Activated CD4-positive, alpha-beta T cell treated with anti-CD3 and anti-CD28 coated beads, Interleukin-2, amount 10 ng/mL, durations not matched to agents 7 days and 5 days (primary cell): ENCODE measurements around the gene NLGN1. TPM values are rescaled to one million over a fixed set of nuclear protein-coding genes. Genes with fewer than 3 reads are reported as not detected.

ENCODE experiments used
- CTCF ChIA-PET: fragments of 350-600 bp; sonication (Branson Sonifier 250); formaldehyde crosslinking; loops from one replicate; lab custom pipeline; 2021; ENCODE audit warnings: antibody characterized with exemption; lab: Charles Lee
- POLR2A ChIA-PET: fragments of 350-600 bp; sonication (Branson Sonifier 250); formaldehyde crosslinking; loops from one replicate; lab custom pipeline; 2021; ENCODE audit warnings: antibody characterized with exemption; lab: Charles Lee
- DNase-seq: peaks from one replicate; pipeline ENCODE4 v3.0.0-alpha.2; 2020
- H3K27ac Mint-ChIP-seq: one replicate; pipeline ENCODE4 v1.8.0; 2021; ENCODE audit warnings: mild to moderate bottlenecking, moderate library complexity, mixed read lengths
- H3K27me3 Mint-ChIP-seq: one replicate; pipeline ENCODE4 v1.8.0; 2021; ENCODE audit warnings: mixed read lengths
- H3K36me3 Mint-ChIP-seq: one replicate; pipeline ENCODE4 v1.8.0; 2021; ENCODE audit warnings: low read depth, mixed read lengths
- H3K4me1 Mint-ChIP-seq: one replicate; pipeline ENCODE4 v1.8.0; 2021; ENCODE audit warnings: mixed read lengths
- H3K4me3 Mint-ChIP-seq: one replicate; pipeline ENCODE4 v1.8.0; 2021; ENCODE audit warnings: mild to moderate bottlenecking, moderate library complexity, mixed read lengths
- H3K9me3 Mint-ChIP-seq: one replicate; pipeline ENCODE4 v1.8.0; 2021; ENCODE audit warnings: mixed read lengths
- total RNA-seq, 2 experiments: library from RNA; stranded (reverse); gene quantifications; one replicate each; pipeline ENCODE4 v1.2.3, GENCODE V29; 2021

The NLGN1 gene
- total RNA-seq, 2 experiments from 2014 or later: not detected

DNA sequence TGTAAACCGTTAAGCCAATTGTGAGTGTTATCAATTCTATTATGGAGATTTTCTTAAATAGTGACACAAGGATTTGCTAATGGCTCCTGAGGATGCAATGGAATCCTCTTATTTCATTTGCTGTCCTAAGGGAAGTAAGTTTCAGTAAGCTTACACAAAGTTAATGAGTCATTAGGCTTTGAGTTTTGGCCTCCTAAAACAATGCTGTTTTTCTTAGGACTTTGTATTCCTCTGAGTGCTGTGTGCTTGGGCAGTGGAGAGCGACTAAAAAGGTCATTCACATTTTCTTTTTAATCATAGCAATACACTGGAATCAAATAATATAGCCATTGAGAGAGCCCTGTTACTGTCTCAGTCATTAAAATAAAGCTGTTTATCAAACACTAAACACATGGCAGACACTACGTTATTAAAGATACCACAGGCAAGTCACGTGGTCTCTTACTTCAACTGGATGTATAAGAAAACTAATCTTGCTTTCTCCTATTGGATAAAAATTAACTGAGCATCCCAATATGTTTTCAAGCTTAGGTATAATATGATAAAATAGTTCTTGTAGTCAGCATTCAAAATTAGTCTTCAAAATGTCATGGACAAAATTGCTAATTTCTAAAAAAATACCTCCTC lies 290.8 kb downstream of the NLGN1 start:
- no peak overlapping the region for H3K27ac Mint-ChIP-seq
- POLR2A ChIA-PET: no interaction called here
- CTCF ChIA-PET: no interaction called here

DNA sequence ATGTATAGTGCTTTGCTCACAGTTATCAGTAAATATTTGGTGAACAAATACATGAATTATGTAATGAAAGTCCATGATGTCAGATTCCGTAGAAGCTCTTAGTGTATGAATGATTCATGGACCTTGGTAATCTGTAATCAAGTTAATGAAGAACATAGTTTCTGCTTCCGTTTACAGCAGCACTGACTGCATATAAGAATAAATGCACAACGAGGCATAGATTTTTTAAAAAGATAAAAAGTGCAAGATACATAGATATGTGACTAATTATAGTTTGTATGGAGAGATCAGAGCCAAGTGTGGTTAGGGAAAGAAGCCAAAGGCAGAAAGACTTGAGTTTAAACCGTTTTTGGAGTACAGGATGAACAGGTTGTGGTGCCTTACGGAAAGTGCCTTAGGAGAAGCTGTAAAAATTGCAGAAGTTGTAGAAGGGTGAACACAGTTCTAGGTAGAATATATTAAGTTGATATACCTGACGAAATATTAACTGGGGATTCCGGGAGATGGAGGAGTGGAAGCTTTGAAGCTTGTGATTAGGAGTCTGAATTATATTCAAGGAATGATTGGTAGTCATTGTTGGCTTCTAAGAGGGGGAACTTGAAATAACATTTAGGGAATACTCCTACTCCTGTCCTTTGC lies 293.1 kb downstream of the NLGN1 start:
- Mint-ChIP-seq H3K4me3 (no peak overlapping the region), H3K4me1 (no peaks in the 10 kb centered on the region), H3K9me3 (no peaks in the 10 kb centered on the region), H3K27ac (no peak overlapping the region), H3K36me3 (no peaks in the 10 kb centered on the region), H3K27me3 (no peaks in the 10 kb centered on the region)
- CTCF ChIA-PET: no interaction called here
- POLR2A ChIA-PET: no interaction called here
- no peak for DNase-seq

More for the DNA sequence above, 290.8 kb downstream of the NLGN1 start:
- Mint-ChIP-seq H3K4me3 (no peak overlapping the region), H3K36me3 (no peaks in the 10 kb centered on the region), H3K4me1 (no peaks in the 10 kb centered on the region), H3K9me3 (no peaks in the 10 kb centered on the region), H3K27me3 (no peaks in the 10 kb centered on the region)
- DNase-seq: no peak

DNA sequence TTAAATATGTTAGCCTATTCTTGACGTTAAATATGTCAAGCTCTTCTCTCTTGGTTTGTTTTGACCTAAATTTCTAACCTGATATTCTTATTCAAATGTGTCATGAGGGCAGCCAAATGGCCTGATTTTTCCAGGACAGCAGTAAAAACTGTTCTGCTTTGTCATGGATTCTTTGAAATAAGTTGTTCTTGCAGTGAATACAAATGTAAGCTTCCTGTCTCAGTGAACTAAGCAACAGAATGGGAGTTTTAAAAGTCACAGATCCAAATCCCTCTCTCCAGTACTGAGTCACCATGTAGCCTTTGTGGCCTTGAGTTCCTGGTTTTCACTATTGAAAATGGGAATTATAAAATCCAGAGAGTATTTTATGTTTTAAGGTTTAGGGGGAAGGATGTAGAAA lies 301.8 kb downstream of the NLGN1 start:
- ChIA-PET CTCF (no interaction called here), POLR2A (no interaction called here)
- H3K4me3 Mint-ChIP-seq: no peak overlapping the region
- no peaks in the 10 kb centered on the region for H3K27me3 Mint-ChIP-seq
- H3K4me1 Mint-ChIP-seq: no peaks in the 10 kb centered on the region
- H3K9me3 Mint-ChIP-seq: peaks cover 2% of the 10 kb centered on the region
- no peaks in the 10 kb centered on the region for H3K36me3 Mint-ChIP-seq
- no peak for DNase-seq
- no peak overlapping the region for H3K27ac Mint-ChIP-seq

DNA sequence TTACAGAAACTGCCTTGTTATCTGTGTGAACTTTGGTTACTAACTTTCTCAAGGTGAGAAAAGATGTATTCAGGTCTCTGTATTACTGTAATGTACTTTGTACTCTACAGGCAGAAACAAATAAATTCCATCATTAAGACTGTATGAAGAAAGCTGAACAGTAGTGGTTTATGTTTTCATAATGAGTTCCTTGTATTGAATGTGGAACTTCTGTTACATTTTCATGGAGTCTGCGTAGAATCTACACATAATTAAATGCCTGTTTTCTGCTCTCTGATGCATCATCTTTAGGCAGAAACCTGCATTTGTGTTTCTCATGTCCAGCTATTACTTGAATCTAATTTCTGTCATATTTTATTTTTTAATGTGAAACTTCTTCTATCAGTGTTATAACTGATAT lies 302.8 kb downstream of the NLGN1 start:
- H3K9me3 Mint-ChIP-seq: peaks cover 2% of the 10 kb centered on the region
- DNase-seq: no peak
- no peaks in the 10 kb centered on the region for H3K36me3 Mint-ChIP-seq
- CTCF ChIA-PET: no interaction called here
- POLR2A ChIA-PET: no interaction called here
- no peak overlapping the region for H3K4me3 Mint-ChIP-seq
- no peaks in the 10 kb centered on the region for H3K4me1 Mint-ChIP-seq
- no peak overlapping the region for H3K27ac Mint-ChIP-seq
- no peaks in the 10 kb centered on the region for H3K27me3 Mint-ChIP-seq

DNA sequence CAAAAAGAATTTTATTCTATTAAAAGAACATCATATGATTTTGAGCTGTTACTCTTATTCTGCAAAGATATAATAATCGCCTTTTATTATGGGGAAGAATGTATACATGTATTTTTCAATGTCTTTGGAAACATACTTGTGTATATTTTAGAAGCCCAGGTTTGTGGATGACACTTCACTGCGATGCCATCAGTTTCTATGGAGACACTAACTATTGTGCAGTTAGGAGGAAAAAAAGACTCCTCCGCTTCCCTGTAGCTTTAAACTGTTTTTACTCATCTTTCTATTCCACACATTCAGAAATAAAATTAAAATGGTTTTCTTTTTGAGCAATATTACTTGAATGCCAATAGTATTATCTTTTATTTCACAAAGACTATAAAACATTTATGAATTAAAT lies 305.0 kb downstream of the NLGN1 start:
- CTCF ChIA-PET: no interaction called here
- no peak for DNase-seq
- Mint-ChIP-seq H3K27ac (no peak overlapping the region), H3K27me3 (no peaks in the 10 kb centered on the region), H3K36me3 (no peaks in the 10 kb centered on the region), H3K9me3 (peaks cover 2% of the 10 kb centered on the region), H3K4me1 (no peaks in the 10 kb centered on the region), H3K4me3 (no peak overlapping the region)
- POLR2A ChIA-PET: no interaction called here

DNA sequence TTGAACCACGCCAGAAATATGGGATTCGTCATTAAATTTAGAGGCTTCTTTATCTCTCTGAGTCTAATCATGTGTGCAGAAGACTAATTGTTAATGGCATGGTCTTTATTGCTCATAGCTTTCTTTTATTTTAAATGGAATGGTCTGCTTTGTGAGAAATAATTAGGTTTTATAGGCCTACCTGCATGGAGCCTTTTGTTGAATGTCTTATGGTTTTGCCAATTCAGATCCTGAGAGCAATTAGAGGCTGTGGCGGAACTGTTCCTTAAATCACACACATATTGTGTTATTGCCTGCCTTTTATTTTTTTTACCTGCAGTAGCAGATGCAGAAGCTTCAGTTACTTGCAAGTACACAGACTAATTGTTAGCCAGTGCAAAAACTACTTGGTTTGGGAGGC lies 306.2 kb downstream of the NLGN1 start:
- H3K36me3 Mint-ChIP-seq: no peaks in the 10 kb centered on the region
- peaks cover 2% of the 10 kb centered on the region for H3K9me3 Mint-ChIP-seq
- H3K27ac Mint-ChIP-seq: no peak overlapping the region
- H3K27me3 Mint-ChIP-seq: no peaks in the 10 kb centered on the region
- no peak overlapping the region for H3K4me3 Mint-ChIP-seq
- DNase-seq: no peak
- POLR2A ChIA-PET: no interaction called here
- no peaks in the 10 kb centered on the region for H3K4me1 Mint-ChIP-seq
- CTCF ChIA-PET: no interaction called here

DNA sequence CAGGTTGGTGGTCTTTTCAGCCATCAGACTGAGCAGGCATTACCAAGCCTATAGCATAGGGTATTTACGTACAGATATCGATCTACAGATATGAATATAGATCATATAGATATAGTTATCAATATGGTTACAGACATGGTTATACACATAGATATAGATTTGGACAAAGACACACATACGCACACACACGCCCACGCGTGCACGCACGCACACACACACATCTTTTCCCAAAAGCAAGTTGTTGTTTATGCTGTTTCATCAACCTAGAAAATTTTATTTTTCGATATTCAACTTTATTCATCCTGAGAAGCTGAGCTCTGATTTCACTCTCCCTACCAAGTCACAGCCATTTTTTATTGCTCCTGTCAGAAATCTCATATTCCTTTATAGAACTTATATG lies 309.1 kb downstream of the NLGN1 start:
- Mint-ChIP-seq H3K9me3 (no peaks in the 10 kb centered on the region), H3K4me1 (no peaks in the 10 kb centered on the region), H3K4me3 (no peak overlapping the region), H3K36me3 (no peaks in the 10 kb centered on the region), H3K27ac (no peak overlapping the region), H3K27me3 (no peaks in the 10 kb centered on the region)
- POLR2A ChIA-PET: no interaction called here
- no peak for DNase-seq
- CTCF ChIA-PET: no interaction called here

DNA sequence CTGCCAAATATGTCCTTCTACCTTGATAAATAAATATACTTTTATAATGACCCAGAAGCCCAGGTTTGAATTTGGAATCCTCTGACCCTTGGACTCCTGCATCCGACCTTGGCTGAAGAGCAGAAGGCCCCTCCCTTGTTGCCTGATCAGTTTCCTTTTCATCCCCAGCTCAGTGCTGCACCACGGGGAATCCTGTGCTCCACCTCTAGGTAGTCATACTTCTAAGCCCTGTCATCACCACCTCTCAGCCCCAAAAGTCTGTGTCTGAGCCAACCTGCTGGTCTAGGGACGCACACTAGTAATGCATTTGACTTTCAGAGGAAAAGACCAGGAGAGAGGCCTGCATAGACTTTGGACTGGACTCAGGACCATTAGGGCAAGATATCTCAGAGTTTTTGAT lies 310.6 kb downstream of the NLGN1 start:
- Mint-ChIP-seq H3K4me3 (no peak overlapping the region), H3K27me3 (no peaks in the 10 kb centered on the region), H3K27ac (no peak overlapping the region), H3K36me3 (no peaks in the 10 kb centered on the region), H3K9me3 (no peaks in the 10 kb centered on the region), H3K4me1 (no peaks in the 10 kb centered on the region)
- ChIA-PET POLR2A (no interaction called here), CTCF (no interaction called here)
- no peak for DNase-seq

DNA sequence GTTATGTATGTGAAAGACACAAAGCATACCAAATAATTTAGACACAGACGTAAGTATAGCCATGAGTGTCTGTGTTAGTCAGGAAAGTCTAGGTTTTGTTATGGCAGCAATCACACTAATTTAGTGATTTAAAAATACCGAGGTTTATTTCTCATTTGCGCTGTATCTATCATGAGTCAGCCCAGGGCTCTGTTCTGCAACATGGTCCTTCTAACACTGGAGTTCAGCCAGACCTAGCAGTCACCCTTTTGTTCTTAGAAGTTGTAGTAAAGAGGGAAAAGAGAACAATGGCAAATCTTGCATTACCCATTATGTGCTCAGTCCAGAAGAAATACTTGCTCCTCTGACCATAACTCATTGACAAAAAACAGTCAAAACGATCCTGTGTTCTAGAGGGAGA lies 311.5 kb downstream of the NLGN1 start:
- H3K36me3 Mint-ChIP-seq: no peaks in the 10 kb centered on the region
- ChIA-PET POLR2A (no interaction called here), CTCF (no interaction called here)
- H3K27ac Mint-ChIP-seq: no peak overlapping the region
- no peak for DNase-seq
- no peaks in the 10 kb centered on the region for H3K27me3 Mint-ChIP-seq
- no peak overlapping the region for H3K4me3 Mint-ChIP-seq
- H3K4me1 Mint-ChIP-seq: no peaks in the 10 kb centered on the region
- no peaks in the 10 kb centered on the region for H3K9me3 Mint-ChIP-seq

DNA sequence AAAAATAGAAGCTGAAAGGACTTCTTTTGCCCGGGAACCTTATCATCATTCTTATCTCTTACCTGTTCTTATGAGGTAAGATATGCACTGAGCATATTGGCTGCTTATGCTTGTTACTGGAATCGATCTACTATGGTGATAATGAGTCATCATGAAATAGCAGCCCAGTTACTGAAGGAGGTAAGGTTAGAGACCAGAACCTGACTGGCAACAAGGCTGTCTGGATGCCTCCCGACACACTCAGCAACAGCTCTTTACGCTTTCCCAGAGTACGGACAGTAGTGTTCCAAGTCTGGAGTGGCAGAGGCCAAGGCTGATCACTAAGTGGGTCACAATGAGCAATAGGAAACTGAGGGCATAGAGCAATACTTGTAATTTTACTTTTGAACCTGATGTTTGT lies 314.1 kb downstream of the NLGN1 start:
- H3K4me1 Mint-ChIP-seq: no peaks in the 10 kb centered on the region
- no peaks in the 10 kb centered on the region for H3K27me3 Mint-ChIP-seq
- ChIA-PET CTCF (no interaction called here), POLR2A (no interaction called here)
- H3K9me3 Mint-ChIP-seq: no peaks in the 10 kb centered on the region
- no peak overlapping the region for H3K4me3 Mint-ChIP-seq
- no peaks in the 10 kb centered on the region for H3K36me3 Mint-ChIP-seq
- H3K27ac Mint-ChIP-seq: no peak overlapping the region
- no peak for DNase-seq

DNA sequence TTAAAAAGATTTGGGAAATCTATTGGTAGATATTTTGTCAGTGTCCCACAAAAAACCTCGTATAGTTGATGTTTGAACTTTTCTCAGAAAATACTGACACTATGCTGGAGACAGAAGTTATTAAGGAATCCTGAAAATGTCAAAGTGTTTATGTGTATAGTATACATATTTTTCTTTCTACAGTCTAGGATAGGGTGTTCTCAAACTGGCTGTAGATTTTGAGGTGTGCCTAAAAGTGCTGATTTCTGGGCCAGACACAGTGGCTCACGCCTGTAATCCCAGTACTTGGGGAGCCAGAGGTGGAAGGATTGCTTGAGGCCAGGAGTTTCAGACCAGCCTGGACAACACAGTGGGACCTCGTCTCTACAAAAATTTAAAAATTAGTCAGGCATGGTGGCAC lies 322.0 kb downstream of the NLGN1 start:
- POLR2A ChIA-PET: no interaction called here
- Mint-ChIP-seq H3K4me3 (no peak overlapping the region), H3K9me3 (no peaks in the 10 kb centered on the region), H3K27me3 (no peaks in the 10 kb centered on the region), H3K27ac (no peak overlapping the region), H3K4me1 (no peaks in the 10 kb centered on the region), H3K36me3 (no peaks in the 10 kb centered on the region)
- no peak for DNase-seq
- CTCF ChIA-PET: no interaction called here

DNA sequence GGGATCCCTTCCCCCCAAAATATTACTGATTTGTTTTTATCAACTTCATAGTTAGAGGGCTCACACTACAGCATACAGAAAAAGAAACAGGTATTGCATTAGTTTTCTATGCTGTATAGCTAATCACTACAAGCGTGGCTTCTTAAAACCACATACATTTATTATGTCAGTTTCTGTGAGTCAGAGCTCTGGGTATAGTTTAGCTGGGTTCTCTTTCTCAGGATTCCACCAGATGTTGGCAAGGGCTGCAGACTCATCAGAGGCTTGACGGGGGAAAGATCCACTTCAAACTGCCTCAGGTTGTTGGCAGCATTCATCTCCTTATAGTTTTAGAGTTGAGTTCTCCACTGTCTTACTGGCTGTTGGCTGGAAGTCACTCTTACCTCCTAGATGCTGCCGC lies 328.0 kb downstream of the NLGN1 start:
- H3K27ac Mint-ChIP-seq: no peak overlapping the region
- ChIA-PET POLR2A (no interaction called here), CTCF (interaction anchor here (0.7 kb wide), 1 partner anchor 10 kb away, joined by 3 read pairs; no protein-coding TSS in a partner anchor)
- no peak overlapping the region for H3K4me3 Mint-ChIP-seq
- H3K9me3 Mint-ChIP-seq: peaks cover 4% of the 10 kb centered on the region
- no peaks in the 10 kb centered on the region for H3K36me3 Mint-ChIP-seq
- DNase-seq: no peak
- no peaks in the 10 kb centered on the region for H3K4me1 Mint-ChIP-seq
- no peaks in the 10 kb centered on the region for H3K27me3 Mint-ChIP-seq

DNA sequence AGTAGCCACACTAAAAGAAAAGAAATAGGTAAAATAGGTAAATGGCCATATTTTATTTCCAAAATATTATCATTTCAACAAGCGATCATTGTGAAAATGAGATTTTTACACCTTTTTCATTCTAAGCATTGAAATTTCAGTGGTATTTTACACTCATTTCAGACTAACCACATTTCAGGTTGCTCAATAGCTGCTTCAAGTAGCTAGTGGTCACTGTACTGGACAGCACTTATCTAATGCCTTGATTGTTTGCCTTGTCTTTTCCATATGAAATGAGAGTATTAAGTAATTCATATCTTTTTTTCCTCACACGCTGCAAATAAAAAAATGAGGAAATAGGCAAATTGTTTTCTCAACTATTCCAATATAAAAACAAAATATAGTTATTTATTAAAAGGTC lies 332.8 kb downstream of the NLGN1 start:
- ChIA-PET CTCF (no interaction called here), POLR2A (no interaction called here)
- H3K27ac Mint-ChIP-seq: no peak overlapping the region
- no peaks in the 10 kb centered on the region for H3K36me3 Mint-ChIP-seq
- DNase-seq: no peak
- no peak overlapping the region for H3K4me3 Mint-ChIP-seq
- H3K4me1 Mint-ChIP-seq: no peaks in the 10 kb centered on the region
- peaks cover 4% of the 10 kb centered on the region for H3K9me3 Mint-ChIP-seq
- H3K27me3 Mint-ChIP-seq: no peaks in the 10 kb centered on the region

DNA sequence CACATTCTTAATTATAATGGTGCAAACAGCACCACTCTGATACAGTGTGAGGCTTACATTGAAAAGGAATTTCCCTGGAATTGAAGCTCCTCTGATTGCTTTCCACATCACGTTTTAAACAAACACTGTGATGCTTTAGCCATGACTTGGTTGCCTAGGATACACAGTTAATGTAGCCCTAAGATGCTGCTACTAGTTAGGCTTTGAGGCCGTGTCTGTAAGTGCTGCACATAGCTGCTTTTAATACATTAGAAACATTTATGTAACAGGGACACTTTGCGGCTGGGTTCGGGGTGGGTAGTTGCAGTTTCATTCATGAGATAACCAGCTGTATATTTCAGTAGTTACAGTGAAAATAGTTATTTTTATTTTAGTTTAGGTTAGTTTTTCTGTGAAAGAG lies 334.7 kb downstream of the NLGN1 start:
- no peak for DNase-seq
- no peaks in the 10 kb centered on the region for H3K9me3 Mint-ChIP-seq
- H3K36me3 Mint-ChIP-seq: no peaks in the 10 kb centered on the region
- ChIA-PET POLR2A (no interaction called here), CTCF (no interaction called here)
- no peaks in the 10 kb centered on the region for H3K4me1 Mint-ChIP-seq
- no peak overlapping the region for H3K4me3 Mint-ChIP-seq
- H3K27ac Mint-ChIP-seq: no peak overlapping the region
- no peaks in the 10 kb centered on the region for H3K27me3 Mint-ChIP-seq
